ENCODE data around the gene AK4.

Gene AK4

DNA sequence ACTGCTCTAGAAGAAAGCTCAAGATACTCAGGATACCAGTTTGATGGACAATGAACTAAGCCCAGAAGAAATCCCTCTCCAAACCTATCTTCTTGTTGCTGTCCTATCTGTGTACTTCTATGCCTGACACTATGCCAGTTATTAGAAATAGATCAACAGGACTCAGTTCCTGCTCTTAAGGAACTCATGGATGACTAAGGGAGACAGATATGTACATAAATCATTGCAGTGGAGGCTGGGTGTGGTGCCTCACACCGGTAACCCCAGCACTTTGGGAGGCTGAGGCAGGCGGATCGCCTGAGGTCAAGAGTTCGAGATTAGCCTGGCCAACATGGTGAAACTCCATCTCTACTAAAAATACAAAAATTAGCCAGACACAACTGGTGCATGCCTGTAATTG lies 42.4 kb upstream of the AK4 start (continued):
- no peak for TF ChIP-seq ZNF677 (tag by site-specific recombination; IDR thresholded peaks at IDR 0.05)

DNA sequence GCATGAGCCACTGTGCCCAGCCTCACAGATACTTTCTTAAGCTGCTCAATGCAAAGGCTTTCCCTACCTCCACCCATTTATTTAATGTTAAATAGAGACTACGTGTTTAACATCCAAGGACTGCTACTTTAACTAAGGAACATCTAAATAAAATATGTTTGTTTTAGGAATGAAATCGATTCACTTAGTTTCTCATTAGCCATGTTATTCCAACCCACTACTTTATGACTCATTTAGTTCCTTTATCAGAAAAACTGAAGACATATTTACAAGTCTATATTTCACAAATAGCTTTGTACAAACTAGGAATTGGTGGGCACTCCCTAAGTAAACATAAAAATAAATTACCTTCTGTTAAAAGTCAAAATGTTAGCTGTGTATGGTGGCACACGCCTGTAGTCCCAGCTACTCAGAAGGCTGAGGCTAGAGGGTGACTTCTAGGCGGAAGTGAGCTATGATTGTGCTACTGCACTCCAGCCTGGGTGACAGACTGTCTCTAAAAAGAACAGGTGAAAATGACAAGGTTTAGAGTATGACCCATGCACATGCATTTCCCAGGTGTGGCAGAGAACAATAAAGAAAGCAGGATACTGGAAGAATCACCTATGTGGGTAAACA lies 39.9 kb upstream of the AK4 start:
- TF ChIP-seq ZFHX2 (tag by site-specific recombination; conservative IDR thresholded peaks at IDR 0.05) (0 out of 2 replicates have a peak, but pooled peaks have one; percentile 31), OVOL3 (tag by site-specific recombination; IDR thresholded peaks at IDR 0.05) (no peak), TRIM28 (IDR thresholded peaks at IDR 0.05; ENCODE audit: borderline replicate concordance, low read length) (peak; percentile 63; the same call in 1 of the 2 replicates), TCF7L2 (IDR thresholded peaks at IDR 0.05; ENCODE audit: borderline replicate concordance, low read depth, low read length) (0 out of 2 replicates have a peak, but pooled peaks have one; percentile 20), YY2 (tag by site-specific recombination; IDR thresholded peaks at IDR 0.05) (no peak), ZNF843 (tag by site-specific recombination; IDR thresholded peaks at IDR 0.05) (no peak), ZFP37 (tag by site-specific recombination; IDR thresholded peaks at IDR 0.05) (no peak), ZNF701 (tag by site-specific recombination; IDR thresholded peaks at IDR 0.05) (no peak), PRDM6 (tag by site-specific recombination; IDR thresholded peaks at IDR 0.05) (0 out of 2 replicates have a peak, but pooled peaks have one; percentile 15), ZBTB21 (tag by site-specific recombination; IDR thresholded peaks at IDR 0.05) (no peak)
- TF ChIP-seq, protein P1, sequence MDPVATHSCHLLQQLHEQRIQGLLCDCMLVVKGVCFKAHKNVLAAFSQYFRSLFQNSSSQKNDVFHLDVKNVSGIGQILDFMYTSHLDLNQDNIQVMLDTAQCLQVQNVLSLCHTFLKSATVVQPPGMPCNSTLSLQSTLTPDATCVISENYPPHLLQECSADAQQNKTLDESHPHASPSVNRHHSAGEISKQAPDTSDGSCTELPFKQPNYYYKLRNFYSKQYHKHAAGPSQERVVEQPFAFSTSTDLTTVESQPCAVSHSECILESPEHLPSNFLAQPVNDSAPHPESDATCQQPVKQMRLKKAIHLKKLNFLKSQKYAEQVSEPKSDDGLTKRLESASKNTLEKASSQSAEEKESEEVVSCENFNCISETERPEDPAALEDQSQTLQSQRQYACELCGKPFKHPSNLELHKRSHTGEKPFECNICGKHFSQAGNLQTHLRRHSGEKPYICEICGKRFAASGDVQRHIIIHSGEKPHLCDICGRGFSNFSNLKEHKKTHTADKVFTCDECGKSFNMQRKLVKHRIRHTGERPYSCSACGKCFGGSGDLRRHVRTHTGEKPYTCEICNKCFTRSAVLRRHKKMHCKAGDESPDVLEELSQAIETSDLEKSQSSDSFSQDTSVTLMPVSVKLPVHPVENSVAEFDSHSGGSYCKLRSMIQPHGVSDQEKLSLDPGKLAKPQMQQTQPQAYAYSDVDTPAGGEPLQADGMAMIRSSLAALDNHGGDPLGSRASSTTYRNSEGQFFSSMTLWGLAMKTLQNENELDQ (tag by site-specific recombination; IDR thresholded peaks at IDR 0.05; ENCODE audit: low read depth) = 0 out of 2 replicates have a peak, but pooled peaks have one; percentile 20
- Histone ChIP-seq H3K27ac (ENCODE audit: extremely low read depth, low read depth, low read length) (no peak overlapping the region), H3K9me3 (ENCODE audit: control insufficient read depth, insufficient read depth, low read depth, low read length) (no peaks in the 10 kb centered on the region), H3K36me3 (ENCODE audit: control insufficient read depth in 2 of 2, insufficient read depth in 1 of 2, low read length in 2 of 2) (no peaks in the 10 kb centered on the region), H3K4me1 (ENCODE audit: control insufficient read depth, insufficient read depth, low read length) (no peaks in the 10 kb centered on the region), H3K4me3 (ENCODE audit: low read depth, low read length) (no peak overlapping the region)
- CTCF ChIA-PET = interaction anchor here (0.6 kb wide), 1 partner anchor 10 kb away, joined by 3 read pairs; no protein-coding TSS in a partner anchor
- POLR2A ChIA-PET = no interaction called here

- CTCF ChIA-PET = interaction anchor here (1.5 kb wide), 1 partner anchor 33 kb away, joined by 3 read pairs; no protein-coding TSS in a partner anchor
- Histone ChIP-seq H3K27ac (ENCODE audit: extremely low read depth, low read depth, low read length) (no peak overlapping the region), H3K4me3 (ENCODE audit: low read depth, low read length) (no peak overlapping the region), H3K9me3 (ENCODE audit: control insufficient read depth, insufficient read depth, low read depth, low read length) (no peaks in the 10 kb centered on the region), H3K4me1 (ENCODE audit: control insufficient read depth, insufficient read depth, low read length) (0 out of 2 replicates have a peak, but pooled peaks cover 2% of the 10 kb centered on the region), H3K36me3 (ENCODE audit: control insufficient read depth in 2 of 2, insufficient read depth in 1 of 2, low read length in 2 of 2) (no peaks in the 10 kb centered on the region)
- POLR2A ChIA-PET = interaction anchor here (0.5 kb wide), 1 partner anchor 107 kb away, joined by 3 read pairs; no protein-coding TSS in a partner anchor
- TF ChIP-seq, protein P2, sequence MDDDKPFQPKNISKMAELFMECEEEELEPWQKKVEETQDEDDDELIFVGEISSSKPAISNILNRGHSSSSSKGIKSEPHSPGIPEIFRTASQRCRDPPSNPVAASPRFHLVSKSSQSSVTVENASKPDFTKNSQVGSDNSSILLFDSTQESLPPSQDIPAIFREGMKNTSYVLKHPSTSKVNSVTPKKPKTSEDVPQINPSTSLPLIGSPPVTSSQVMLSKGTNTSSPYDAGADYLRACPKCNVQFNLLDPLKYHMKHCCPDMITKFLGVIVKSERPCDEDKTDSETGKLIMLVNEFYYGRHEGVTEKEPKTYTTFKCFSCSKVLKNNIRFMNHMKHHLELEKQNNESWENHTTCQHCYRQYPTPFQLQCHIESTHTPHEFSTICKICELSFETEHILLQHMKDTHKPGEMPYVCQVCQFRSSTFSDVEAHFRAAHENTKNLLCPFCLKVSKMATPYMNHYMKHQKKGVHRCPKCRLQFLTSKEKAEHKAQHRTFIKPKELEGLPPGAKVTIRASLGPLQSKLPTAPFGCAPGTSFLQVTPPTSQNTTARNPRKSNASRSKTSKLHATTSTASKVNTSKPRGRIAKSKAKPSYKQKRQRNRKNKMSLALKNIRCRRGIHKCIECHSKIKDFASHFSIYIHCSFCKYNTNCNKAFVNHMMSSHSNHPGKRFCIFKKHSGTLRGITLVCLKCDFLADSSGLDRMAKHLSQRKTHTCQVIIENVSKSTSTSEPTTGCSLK (tag by site-specific recombination; IDR thresholded peaks at IDR 0.05) = no peak
- TF ChIP-seq ZNF768 (tag by site-specific recombination; IDR thresholded peaks at IDR 0.05) (no peak), ZNF10 (tag by site-specific recombination; IDR thresholded peaks at IDR 0.05) (no peak), ZNF2 (tag by site-specific recombination; IDR thresholded peaks at IDR 0.05) (no peak), PRDM6 (tag by site-specific recombination; IDR thresholded peaks at IDR 0.05) (no peak), ZNF549 (tag by site-specific recombination; IDR thresholded peaks at IDR 0.05) (no peak), ZNF792 (tag by site-specific recombination; IDR thresholded peaks at IDR 0.05) (no peak), ZNF175 (tag by site-specific recombination; IDR thresholded peaks at IDR 0.05) (no peak)
- TF ChIP-seq, protein P3, sequence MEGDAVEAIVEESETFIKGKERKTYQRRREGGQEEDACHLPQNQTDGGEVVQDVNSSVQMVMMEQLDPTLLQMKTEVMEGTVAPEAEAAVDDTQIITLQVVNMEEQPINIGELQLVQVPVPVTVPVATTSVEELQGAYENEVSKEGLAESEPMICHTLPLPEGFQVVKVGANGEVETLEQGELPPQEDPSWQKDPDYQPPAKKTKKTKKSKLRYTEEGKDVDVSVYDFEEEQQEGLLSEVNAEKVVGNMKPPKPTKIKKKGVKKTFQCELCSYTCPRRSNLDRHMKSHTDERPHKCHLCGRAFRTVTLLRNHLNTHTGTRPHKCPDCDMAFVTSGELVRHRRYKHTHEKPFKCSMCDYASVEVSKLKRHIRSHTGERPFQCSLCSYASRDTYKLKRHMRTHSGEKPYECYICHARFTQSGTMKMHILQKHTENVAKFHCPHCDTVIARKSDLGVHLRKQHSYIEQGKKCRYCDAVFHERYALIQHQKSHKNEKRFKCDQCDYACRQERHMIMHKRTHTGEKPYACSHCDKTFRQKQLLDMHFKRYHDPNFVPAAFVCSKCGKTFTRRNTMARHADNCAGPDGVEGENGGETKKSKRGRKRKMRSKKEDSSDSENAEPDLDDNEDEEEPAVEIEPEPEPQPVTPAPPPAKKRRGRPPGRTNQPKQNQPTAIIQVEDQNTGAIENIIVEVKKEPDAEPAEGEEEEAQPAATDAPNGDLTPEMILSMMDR (tag by site-specific recombination; IDR thresholded peaks at IDR 0.05) = no peak
- TF ChIP-seq, protein P1 (tag by site-specific recombination; IDR thresholded peaks at IDR 0.05; ENCODE audit: low read depth) = no peak
Measured at GRCh38 chr1:65109487-65109886, 38.5 kb upstream of the AK4 start.

Data from HEK293 (cell line).